HCT116 (cell line): ENCODE results near the gene EFEMP2. TPM values are rescaled to one million over a fixed set of nuclear protein-coding genes. Genes with fewer than 3 reads are reported as not detected.

ENCODE experiments used
- ATAC-seq: fragments of 200-7000 bp; cut with Tn5 transposase; 2 replicates; pipeline ENCODE4 v1.9.1; 2020; ENCODE audit warnings: mild to moderate bottlenecking, moderate library complexity
- BruUV-seq: library from RNA; stranded (reverse); fragments of 400-500 nt; replicated peaks from 2 replicates; lab custom pipeline; 2021; lab: Mats Ljungman, UMichigan
- CTCF ChIA-PET: fragments of 300-600 bp; sonication (Branson Sonifier 250); formaldehyde crosslinking; loops from one replicate; lab custom pipeline; 2021; ENCODE audit warnings: antibody characterized with exemption; lab: Charles Lee
- POLR2A ChIA-PET: fragments of 300-600, 350-600 bp; sonication (Branson Sonifier 250); formaldehyde crosslinking; loops from one replicate; lab custom pipeline; 2021; ENCODE audit warnings: antibody characterized with exemption; lab: Charles Lee
- RAD21 ChIA-PET, 2 experiments: fragments of 300-600 bp; sonication (Branson Sonifier 250); formaldehyde crosslinking; loops; one replicate each; lab custom pipeline; 2023; ENCODE audit warnings: low total read pairs in 2 of 2; ENCODE audit not compliant: uncharacterized antibody in 2 of 2, unreplicated experiment in 2 of 2, low non-redundant PET in 1 of 2; lab: Charles Lee
- DNase-seq: peaks from one replicate; pipeline ENCODE4 v3.0.0-alpha.2; 2010; ENCODE audit warnings: low read depth, low spot score
- H2AFZ ChIP-seq: fragments of 200-600 bp; shearing (Covaris generic), sonication (generic); 2 replicates; pipeline ENCODE4 v1.6.1; 2017; ENCODE audit warnings: low read depth, mixed run types, mixed read lengths, antibody characterized with exemption, low read length; ENCODE audit not compliant: poor library complexity, severe bottlenecking
- H3K27ac ChIP-seq: 2 replicates; pipeline ENCODE4 v1.5.1; 2012; ENCODE audit warnings: low read depth, low read length
- H3K27me3 ChIP-seq: fragments of 200-600 bp; sonication (generic); 2 replicates; pipeline ENCODE4 v1.6.1; 2016; ENCODE audit warnings: mixed run types, low read length, mixed read lengths; ENCODE audit not compliant: insufficient read depth
- H3K36me3 ChIP-seq, 2 experiments: fragments of 200-500 bp in 1 of 2; fragments of 200-600 bp in 1 of 2; sonication (Bioruptor generic) in 1 of 2; sonication (generic) in 1 of 2; 2 replicates each; pipeline versions ENCODE4 v1.5.1 to v1.6.1; 2014 to 2016; ENCODE audit warnings: low read length in 2 of 2, inconsistent platforms in 1 of 2, mixed read lengths in 1 of 2, mixed run types in 1 of 2; ENCODE audit not compliant: insufficient read depth in 2 of 2, control insufficient read depth in 1 of 2
- H3K4me1 ChIP-seq, 2 experiments: fragments of 200-600 bp in 1 of 2; sonication (generic) in 1 of 2; 2 replicates each; pipeline versions ENCODE4 v1.5.1 to v1.6.1; 2012 to 2017; ENCODE audit warnings: low read length in 2 of 2, inconsistent platforms in 1 of 2, mild to moderate bottlenecking in 1 of 2, mixed read lengths in 1 of 2, mixed run types in 1 of 2, moderate library complexity in 1 of 2; ENCODE audit not compliant: insufficient read depth in 2 of 2, control insufficient read depth in 1 of 2
- H3K4me2 ChIP-seq: fragments of 200-600 bp; sonication (generic); 2 replicates; pipeline ENCODE4 v1.6.1; 2017; ENCODE audit warnings: mixed run types, low read length, mixed read lengths
- H3K4me3 ChIP-seq, 2 experiments: fragments of 200-600 bp in 1 of 2; sonication (generic) in 1 of 2; replicated peaks in 1 of 2; 2 replicates each; pipeline ENCODE4 v1.5.1; 2011 to 2016; ENCODE audit warnings: low read length in 2 of 2, control low read depth in 1 of 2, low read depth in 1 of 2, mild to moderate bottlenecking in 1 of 2, mixed read lengths in 1 of 2, mixed run types in 1 of 2
- H3K79me2 ChIP-seq: fragments of 200-600 bp; sonication (generic); 2 replicates; pipeline ENCODE4 v1.6.1; 2017; ENCODE audit warnings: mild to moderate bottlenecking, mixed run types, low read length, moderate library complexity, mixed read lengths; ENCODE audit not compliant: insufficient read depth
- H3K9ac ChIP-seq: fragments of 200-600 bp; sonication (generic); 2 replicates; pipeline ENCODE4 v1.6.1; 2016; ENCODE audit warnings: low read length, mixed read lengths
- H3K9me2 ChIP-seq: fragments of 200-600 bp; sonication (generic), shearing (Covaris generic); 2 replicates; pipeline ENCODE4 v1.6.1; 2017; ENCODE audit warnings: mixed run types, mild to moderate bottlenecking, moderate library complexity; ENCODE audit not compliant: insufficient read depth
- H3K9me3 ChIP-seq, 2 experiments: fragments of 200-500 bp in 1 of 2; fragments of 200-600 bp in 1 of 2; sonication (Bioruptor generic) in 1 of 2; sonication (generic) in 1 of 2; 2 replicates each; pipeline ENCODE4 v1.6.1; 2014 to 2017; ENCODE audit warnings: low read length in 2 of 2, mixed read lengths in 2 of 2, inconsistent platforms in 1 of 2, low read depth in 1 of 2, mild to moderate bottlenecking in 1 of 2, mixed run types in 1 of 2, moderate library complexity in 1 of 2; ENCODE audit not compliant: control insufficient read depth in 1 of 2, insufficient read depth in 1 of 2
- H4K20me1 ChIP-seq: fragments of 200-600 bp; sonication (generic), shearing (Covaris generic); 2 replicates; pipeline ENCODE4 v1.6.1; 2017; ENCODE audit warnings: mixed run types, mild to moderate bottlenecking, moderate library complexity; ENCODE audit not compliant: insufficient read depth
- CBX3 ChIP-seq: IDR thresholded peaks from 2 replicates; pipeline ENCODE4 v1.6.1; 2012; ENCODE audit warnings: low read depth
- EZH2 ChIP-seq: fragments of 200-600 bp; sonication (generic); IDR thresholded peaks from 2 replicates; pipeline ENCODE4 v1.6.1; 2017; ENCODE audit warnings: antibody characterized with exemption, mixed run types
- TCF7L2 ChIP-seq: IDR thresholded peaks from 2 replicates; pipeline ENCODE4 v1.7.0; 2011; ENCODE audit warnings: borderline replicate concordance, inconsistent platforms; ENCODE audit not compliant: insufficient read depth, insufficient read length; ENCODE audit errors: extremely low read depth
- YY1 ChIP-seq: IDR thresholded peaks from 2 replicates; pipeline ENCODE4 v1.6.1; 2011; ENCODE audit warnings: low read length, low read depth, moderate library complexity, mild to moderate bottlenecking; ENCODE audit not compliant: insufficient replicate concordance; ENCODE audit errors: extremely low read depth
- intact Hi-C: fragments of 100-400 bp; cut with micrococcal nuclease; formaldehyde crosslinking; loops from 2 replicates; pipeline ENCODE4 v1.10.0; 2022
- total RNA-seq: library from RNA; stranded (reverse); gene quantifications from one replicate; pipeline ENCODE4 v1.2.1, GENCODE V29; 2021; ENCODE audit not compliant: unreplicated experiment
- TF ChIP-seq, protein P1 (sequence below): IDR thresholded peaks from 2 replicates; pipeline ENCODE4 v1.6.1; 2012; ENCODE audit warnings: low read depth
- TF ChIP-seq, protein P2 (sequence below): IDR thresholded peaks from 2 replicates; pipeline ENCODE4 v1.6.1; 2011; ENCODE audit warnings: mild to moderate bottlenecking, low read length, moderate library complexity; ENCODE audit not compliant: insufficient replicate concordance; ENCODE audit errors: extremely low read depth

The EFEMP2 gene
- total RNA-seq, 1 experiment from 2014 or later: 8.4 TPM

DNA sequence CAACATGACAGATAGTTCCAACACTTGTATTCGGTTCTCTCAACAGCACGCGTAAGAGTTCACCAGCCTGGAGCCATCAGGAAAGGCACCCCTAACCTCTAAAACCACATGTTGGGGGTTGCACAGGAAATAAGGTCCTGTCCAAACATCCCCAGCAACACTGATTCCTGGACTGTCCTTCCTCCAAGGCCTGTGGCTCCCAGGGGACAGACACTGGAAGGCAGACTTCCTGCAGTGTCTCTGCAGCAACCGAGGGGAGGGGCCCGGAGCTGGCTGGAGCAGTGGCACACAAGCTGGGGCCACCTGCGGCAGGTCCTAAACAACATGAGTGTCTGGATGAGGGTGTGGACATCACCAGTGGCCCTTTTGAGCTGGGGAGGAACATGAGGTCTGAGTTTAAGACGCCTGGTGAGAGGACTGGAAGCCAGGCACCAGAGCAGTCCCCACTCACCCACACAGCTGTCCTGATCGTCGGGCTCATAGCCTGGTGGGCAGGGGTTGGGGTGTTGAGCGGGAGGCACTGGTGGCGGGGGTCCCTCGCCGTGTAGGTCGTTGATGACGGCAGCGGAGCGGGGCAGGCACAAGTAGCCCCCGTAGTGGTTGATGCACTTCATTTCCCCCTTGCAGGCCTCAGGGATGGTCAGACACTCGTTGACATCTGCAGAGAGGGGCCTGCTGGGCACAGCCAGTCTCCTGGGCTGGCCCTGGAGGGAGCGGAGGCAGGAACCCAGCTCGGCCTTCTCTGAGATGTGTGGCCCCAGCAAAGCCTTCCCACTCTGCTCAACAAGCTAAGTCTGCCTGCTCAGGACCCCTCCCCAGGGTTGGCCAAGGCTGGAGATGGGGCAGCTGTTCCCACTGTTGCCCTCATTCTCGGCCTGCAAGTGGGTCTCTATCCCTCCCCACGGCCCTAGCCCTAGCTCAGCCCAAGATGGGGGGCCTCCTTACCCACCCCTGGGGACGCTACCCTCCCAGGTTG lies 1.6 kb downstream of the EFEMP2 start:
- Histone ChIP-seq H3K79me2 (no peaks in the 10 kb centered on the region), H3K9me3 (no peaks in the 10 kb centered on the region), H3K4me1 (peaks cover 10 to 13% of the 10 kb centered on the region in 2 experiments; a peak in 3 of 4 replicates), H3K4me2 (no peak overlapping the region), H3K4me3 (no peak overlapping the region), H3K9ac (no peak overlapping the region), H3K36me3 (peaks cover 0 to 2% of the 10 kb centered on the region in 2 experiments; a peak in 1 of 4 replicates), H2AFZ (no peak overlapping the region), H4K20me1 (no peaks in the 10 kb centered on the region), H3K27me3 (no peaks in the 10 kb centered on the region), H3K27ac (no peak overlapping the region), H3K9me2 (no peaks in the 10 kb centered on the region)
- ATAC-seq (no peak), DNase-seq (no peak)
- intact Hi-C loops: loop anchor here (5.0 kb wide), 1 partner anchor 159 kb away; the partner anchor contains the start of gene KAT5
- no TSS peak for BruUV-seq
- ChIA-PET RAD21 (no interaction called here), POLR2A (interaction anchor here (1.0 to 4.8 kb wide), 4 partner anchors 11 to 18 kb away, joined by 3 to 36 read pairs (median 4); partner anchors contain the start of genes CFL1 and MUS81), CTCF (interaction anchor here (1.5 to 1.9 kb wide), 3 partner anchors 11 to 17 kb away, joined by 6 to 15 read pairs (median 8); partner anchors contain the start of genes FIBP and MUS81)
- no peak for TF ChIP-seq CBX3
- TF ChIP-seq, protein P1, sequence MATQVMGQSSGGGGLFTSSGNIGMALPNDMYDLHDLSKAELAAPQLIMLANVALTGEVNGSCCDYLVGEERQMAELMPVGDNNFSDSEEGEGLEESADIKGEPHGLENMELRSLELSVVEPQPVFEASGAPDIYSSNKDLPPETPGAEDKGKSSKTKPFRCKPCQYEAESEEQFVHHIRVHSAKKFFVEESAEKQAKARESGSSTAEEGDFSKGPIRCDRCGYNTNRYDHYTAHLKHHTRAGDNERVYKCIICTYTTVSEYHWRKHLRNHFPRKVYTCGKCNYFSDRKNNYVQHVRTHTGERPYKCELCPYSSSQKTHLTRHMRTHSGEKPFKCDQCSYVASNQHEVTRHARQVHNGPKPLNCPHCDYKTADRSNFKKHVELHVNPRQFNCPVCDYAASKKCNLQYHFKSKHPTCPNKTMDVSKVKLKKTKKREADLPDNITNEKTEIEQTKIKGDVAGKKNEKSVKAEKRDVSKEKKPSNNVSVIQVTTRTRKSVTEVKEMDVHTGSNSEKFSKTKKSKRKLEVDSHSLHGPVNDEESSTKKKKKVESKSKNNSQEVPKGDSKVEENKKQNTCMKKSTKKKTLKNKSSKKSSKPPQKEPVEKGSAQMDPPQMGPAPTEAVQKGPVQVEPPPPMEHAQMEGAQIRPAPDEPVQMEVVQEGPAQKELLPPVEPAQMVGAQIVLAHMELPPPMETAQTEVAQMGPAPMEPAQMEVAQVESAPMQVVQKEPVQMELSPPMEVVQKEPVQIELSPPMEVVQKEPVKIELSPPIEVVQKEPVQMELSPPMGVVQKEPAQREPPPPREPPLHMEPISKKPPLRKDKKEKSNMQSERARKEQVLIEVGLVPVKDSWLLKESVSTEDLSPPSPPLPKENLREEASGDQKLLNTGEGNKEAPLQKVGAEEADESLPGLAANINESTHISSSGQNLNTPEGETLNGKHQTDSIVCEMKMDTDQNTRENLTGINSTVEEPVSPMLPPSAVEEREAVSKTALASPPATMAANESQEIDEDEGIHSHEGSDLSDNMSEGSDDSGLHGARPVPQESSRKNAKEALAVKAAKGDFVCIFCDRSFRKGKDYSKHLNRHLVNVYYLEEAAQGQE: no peak
- TF ChIP-seq, protein P2, sequence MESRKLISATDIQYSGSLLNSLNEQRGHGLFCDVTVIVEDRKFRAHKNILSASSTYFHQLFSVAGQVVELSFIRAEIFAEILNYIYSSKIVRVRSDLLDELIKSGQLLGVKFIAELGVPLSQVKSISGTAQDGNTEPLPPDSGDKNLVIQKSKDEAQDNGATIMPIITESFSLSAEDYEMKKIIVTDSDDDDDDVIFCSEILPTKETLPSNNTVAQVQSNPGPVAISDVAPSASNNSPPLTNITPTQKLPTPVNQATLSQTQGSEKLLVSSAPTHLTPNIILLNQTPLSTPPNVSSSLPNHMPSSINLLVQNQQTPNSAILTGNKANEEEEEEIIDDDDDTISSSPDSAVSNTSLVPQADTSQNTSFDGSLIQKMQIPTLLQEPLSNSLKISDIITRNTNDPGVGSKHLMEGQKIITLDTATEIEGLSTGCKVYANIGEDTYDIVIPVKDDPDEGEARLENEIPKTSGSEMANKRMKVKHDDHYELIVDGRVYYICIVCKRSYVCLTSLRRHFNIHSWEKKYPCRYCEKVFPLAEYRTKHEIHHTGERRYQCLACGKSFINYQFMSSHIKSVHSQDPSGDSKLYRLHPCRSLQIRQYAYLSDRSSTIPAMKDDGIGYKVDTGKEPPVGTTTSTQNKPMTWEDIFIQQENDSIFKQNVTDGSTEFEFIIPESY: no peak
- no peak for TF ChIP-seq TCF7L2
- no peak for TF ChIP-seq YY1
- no peak for TF ChIP-seq EZH2
